SK-N-SH (cell line): Measurements from ENCODE around the gene BPIFB3. TPM values are rescaled to one million over a fixed set of nuclear protein-coding genes. Genes with fewer than 3 reads are reported as not detected.

Experiments
- CTCF ChIA-PET: fragments of 300-600, 350-600 bp; formaldehyde crosslinking; extraction: SDS; loops from one replicate; lab custom pipeline; 2021; lab: Yijun Ruan, JAX
- POLR2A ChIA-PET: fragments of 350-600 bp; sonication (Branson Sonifier 250); formaldehyde crosslinking; extraction: SDS; loops from one replicate; lab custom pipeline; 2020; ENCODE audit warnings: antibody characterized with exemption, inconsistent platforms; lab: Yijun Ruan, JAX
- DNase-seq: peaks from one replicate; pipeline ENCODE4 v3.0.0; 2012
- H2AFZ ChIP-seq: fragments of 200-600 bp; sonication (generic); 2 replicates; pipeline ENCODE4 v1.8.1; 2016; ENCODE audit warnings: antibody characterized with exemption, mild to moderate bottlenecking, low read depth
- H3F3A ChIP-seq: fragments of 200-600 bp; sonication (generic); replicated peaks from 2 replicates; pipeline ENCODE3; 2016; ENCODE audit warnings: antibody characterized with exemption, mild to moderate bottlenecking; ENCODE audit not compliant: insufficient read depth
- H3K27ac ChIP-seq, 2 experiments: fragments of 200-500 bp in 1 of 2; fragments of 200-600 bp in 1 of 2; sonication (Bioruptor generic) in 1 of 2; sonication (generic), shearing (Covaris generic) in 1 of 2; 2 replicates each; pipeline versions ENCODE4 v1.5.1 to v1.6.1; 2014 to 2016; ENCODE audit warnings: low read depth in 2 of 2, inconsistent platforms in 1 of 2, low read length in 1 of 2, mild to moderate bottlenecking in 1 of 2, mixed read lengths in 1 of 2
- H3K27me3 ChIP-seq: fragments of 200-600 bp; sonication (generic), shearing (Covaris generic); 2 replicates; pipeline ENCODE4 v1.6.1; 2016; ENCODE audit warnings: mixed run types; ENCODE audit not compliant: insufficient read depth
- H3K36me3 ChIP-seq, 2 experiments: fragments of 200-500 bp in 1 of 2; fragments of 200-600 bp in 1 of 2; sonication (Bioruptor generic) in 1 of 2; sonication (generic) in 1 of 2; replicated peaks in 1 of 2; 2 replicates each; pipeline versions ENCODE3 to v1.5.1; 2014 to 2016; ENCODE audit warnings: low read length in 1 of 2, mild to moderate bottlenecking in 1 of 2; ENCODE audit not compliant: insufficient read depth in 2 of 2, control insufficient read depth in 1 of 2
- H3K4me1 ChIP-seq, 2 experiments: fragments of 200-500 bp in 1 of 2; fragments of 200-600 bp in 1 of 2; sonication (Bioruptor generic) in 1 of 2; sonication (generic), shearing (Covaris generic) in 1 of 2; 2 replicates each; pipeline versions ENCODE4 v1.5.1 to v1.6.1; 2014 to 2016; ENCODE audit warnings: low read depth in 1 of 2, low read length in 1 of 2, mixed run types in 1 of 2; ENCODE audit not compliant: insufficient read depth in 2 of 2, control insufficient read depth in 1 of 2
- H3K4me2 ChIP-seq: fragments of 200-600 bp; sonication (generic), shearing (Covaris generic); 2 replicates; pipeline ENCODE4 v1.6.1; 2017; ENCODE audit warnings: mixed run types
- H3K4me3 ChIP-seq, 2 experiments: fragments of 200-500 bp in 1 of 2; fragments of 200-600 bp in 1 of 2; sonication (Bioruptor generic) in 1 of 2; sonication (generic), shearing (Covaris generic) in 1 of 2; 2 replicates each; pipeline versions ENCODE4 v1.5.1 to v1.8.1; 2014 to 2016; ENCODE audit warnings: low read depth in 2 of 2, inconsistent platforms in 1 of 2, low read length in 1 of 2, mild to moderate bottlenecking in 1 of 2, mixed read lengths in 1 of 2, moderate library complexity in 1 of 2
- H3K79me2 ChIP-seq: fragments of 200-600 bp; sonication (generic); 2 replicates; pipeline ENCODE4 v1.8.1; 2017; ENCODE audit warnings: mild to moderate bottlenecking; ENCODE audit not compliant: insufficient read depth
- H3K9ac ChIP-seq: fragments of 200-600 bp; sonication (generic); 2 replicates; pipeline ENCODE4 v1.6.1; 2017; ENCODE audit warnings: mixed run types
- H3K9me2 ChIP-seq: fragments of 200-600 bp; sonication (generic); 2 replicates; pipeline ENCODE4 v1.6.1; 2017; ENCODE audit warnings: mixed run types
- H3K9me3 ChIP-seq: fragments of 200-600 bp; sonication (generic); 2 replicates; pipeline ENCODE4 v1.6.1; 2017; ENCODE audit warnings: mixed run types, mild to moderate bottlenecking, moderate library complexity
- H4K20me1 ChIP-seq: fragments of 200-600 bp; sonication (generic); 2 replicates; pipeline ENCODE4 v1.6.1; 2017; ENCODE audit warnings: mild to moderate bottlenecking, mixed run types; ENCODE audit not compliant: insufficient read depth
- EZH2phosphoT487 ChIP-seq: fragments of 200-600 bp; sonication (generic); IDR thresholded peaks from 2 replicates; pipeline ENCODE4 v1.6.1; 2017; ENCODE audit warnings: low read depth, mixed run types, mild to moderate bottlenecking, antibody characterized with exemption, moderate library complexity, borderline replicate concordance
- FOXJ3 ChIP-seq: sonication (generic); formaldehyde crosslinking; IDR thresholded peaks from 2 replicates; pipeline ENCODE4 v1.5.1; 2020; ENCODE audit warnings: mild to moderate bottlenecking, missing genetic modification reagents
- FOXM1 ChIP-seq: IDR thresholded peaks from 2 replicates; pipeline ENCODE4 v1.4.0; 2012; ENCODE audit warnings: low read depth, mild to moderate bottlenecking
- MEF2A ChIP-seq: IDR thresholded peaks from 2 replicates; pipeline ENCODE4 v1.4.0; 2012; ENCODE audit warnings: low read depth, borderline replicate concordance
- NFIC ChIP-seq: IDR thresholded peaks from 2 replicates; pipeline ENCODE4 v1.4.0; 2012; ENCODE audit warnings: borderline replicate concordance
- REST ChIP-seq: IDR thresholded peaks from 2 replicates; pipeline ENCODE4 v1.6.1; 2012; ENCODE audit warnings: mild to moderate bottlenecking, low read depth, low read length, moderate library complexity
- RXRA ChIP-seq: IDR thresholded peaks from 2 replicates; pipeline ENCODE4 v1.4.0; 2012; ENCODE audit warnings: low read depth, mild to moderate bottlenecking, borderline replicate concordance
- SMC3 ChIP-seq: IDR thresholded peaks from 2 replicates; pipeline ENCODE4 v1.6.1; 2012; ENCODE audit warnings: low read depth, low read length, improper control_type of control experiment
- TEAD4 ChIP-seq: IDR thresholded peaks from 2 replicates; pipeline ENCODE4 v1.4.0; 2012; ENCODE audit warnings: mild to moderate bottlenecking, borderline replicate concordance; ENCODE audit not compliant: insufficient read depth
- USF2 ChIP-seq: fragments of 150-350 bp; IDR thresholded peaks from 2 replicates; pipeline ENCODE4 v1.6.1; 2017; ENCODE audit warnings: antibody characterized with exemption, low read length, low read depth, borderline replicate concordance
- YY1 ChIP-seq: IDR thresholded peaks from 2 replicates; pipeline ENCODE4 v1.4.0; 2012; ENCODE audit warnings: low read depth, mild to moderate bottlenecking
- WGBS: methylation state at CpG from one replicate; pipeline ENCODE4 v1.1.6; 2017; ENCODE audit warnings: low lambda C conversion rate; 5-methylcytosine and 5-hydroxymethylcytosine counted together
- polyA plus RNA-seq, 3 experiments: library from polyadenylated mRNA; depleted of rRNA; stranded (reverse); fragments of >200 nt; gene quantifications; 2 replicates each; pipeline ENCODE4 v1.2.3, GENCODE V29; 2012

The BPIFB3 gene
- polyA plus RNA-seq (2012; rRNA removed), result not detected in 2 replicates
- polyA plus RNA-seq (2012; cell fraction: cytosol; rRNA removed), result not detected in 2 replicates
- polyA plus RNA-seq (2012; cell fraction: nucleus; rRNA removed), result not detected in 2 replicates

GRCh38 chr20:33053291-33054106 lies at the start of gene BPIFB3:
BPIFB3 (plus strand) TSS chr20:33053903; CDS start chr20:33055436, 1,533 bp downstream.
- H3K4me1 ChIP-seq, result no peaks in the 10 kb centered on the region
- no peaks in the 10 kb centered on the region for H3F3A ChIP-seq
- ChIA-PET CTCF (no interaction called here), POLR2A (no interaction called here)
- H3K4me2 ChIP-seq, result no peak within 1 kb of the TSS
- H3K27ac ChIP-seq, result no peak within 1 kb of the TSS
- H4K20me1 ChIP-seq, result no peaks in the 10 kb centered on the region
- no peak within 1 kb of the TSS for H3K9ac ChIP-seq
- 25% methylated on average over 23 of the region's 25 CpGs for WGBS
- no peaks in the 10 kb centered on the region for H3K36me3 ChIP-seq
- H3K4me3 ChIP-seq, result no peak within 1 kb of the TSS
- H2AFZ ChIP-seq, result no peak within 1 kb of the TSS
- no peaks in the 10 kb centered on the region for H3K9me2 ChIP-seq
- peaks cover 42% of the 10 kb centered on the region; the same call in 1 of the 2 replicates for H3K27me3 ChIP-seq
- no peaks in the 10 kb centered on the region for H3K79me2 ChIP-seq
- no peak for DNase-seq
- no peaks in the 10 kb centered on the region for H3K9me3 ChIP-seq
- TF ChIP-seq USF2, result no peak
- TF ChIP-seq RXRA, result no peak
- no peak for TF ChIP-seq FOXM1
- no peak for TF ChIP-seq REST

- no peak for DNase-seq
- WGBS, result 0% methylated on average over 5 of the region's 6 CpGs
Measured at GRCh38 chr20:33004141-33004751, 49.5 kb upstream of the BPIFB3 start, which contains the start of gene SUN5. SUN5 (minus strand) TSS chr20:33004433; CDS start chr20:33004340, 93 bp downstream.

More at GRCh38 chr20:33004141-33004751, 49.5 kb upstream of the BPIFB3 start, which contains the start of gene SUN5:
- Histone ChIP-seq H3F3A (no peaks in the 10 kb centered on the region), H3K4me1 (no peaks in the 10 kb centered on the region), H3K27ac (no peak within 1 kb of the TSS), H3K4me3 (no peak within 1 kb of the TSS), H4K20me1 (no peaks in the 10 kb centered on the region), H3K9me2 (no peaks in the 10 kb centered on the region)
- ChIA-PET POLR2A (no interaction called here), CTCF (interaction anchor here (0.9 to 1.3 kb wide), 5 partner anchors 10 to 103 kb away, joined by 3 read pairs; no protein-coding TSS in a partner anchor)
- no peak for TF ChIP-seq TEAD4
- no peak for TF ChIP-seq FOXJ3
- TF ChIP-seq YY1, result no peak
- no peak for TF ChIP-seq MEF2A
- no peak for TF ChIP-seq SMC3
- no peak for TF ChIP-seq NFIC
- TF ChIP-seq RXRA, result no peak
- no peak for TF ChIP-seq EZH2phosphoT487
- TF ChIP-seq, all 33 proteins: peak for 0
- Histone ChIP-seq H3K79me2 (no peaks in the 10 kb centered on the region), H3K9ac (no peak within 1 kb of the TSS), H3K9me3 (no peaks in the 10 kb centered on the region), H3K4me2 (no peak within 1 kb of the TSS), H3K27me3 (peaks cover 8% of the 10 kb centered on the region; the same call in 1 of the 2 replicates), H2AFZ (no peak within 1 kb of the TSS), H3K36me3 (no peaks in the 10 kb centered on the region)
